ENCODE results near the gene AREG. TPM values are rescaled to one million over a fixed set of nuclear protein-coding genes. Genes with fewer than 3 reads are reported as not detected.

AREG gene
- total RNA-seq, 1 experiment from 2014 or later: not detected

Other genes with a start within 250 kb of the AREG start
- gene EPGN, start 136.7 kb upstream of the AREG start, total RNA-seq (2014; rRNA removed; shearing (Covaris generic)): not detected in 2 replicates
- gene EREG, start 80.0 kb upstream of the AREG start, total RNA-seq (2014; rRNA removed; shearing (Covaris generic)): 0.02 TPM in 1 of 2 replicates, not detected in the other

Data from A172 (cell line).